ENCODE results near the gene PAPOLA.
"Not testable (repeated sequence)": the region's sequence is repeated elsewhere in the genome, so short reads cannot be mapped to it uniquely, and the experiment has no call there.

Gene PAPOLA

GRCh38 chr14:96501740-96502620, at the start of gene PAPOLA:
Gene PAPOLA (plus strand): TSS chr14:96502382. CDS start chr14:96502593, 211 bp downstream.
- H3K4me3 ChIP-seq (ENCODE audit: low read length) = peak within 1 kb of the TSS; percentile 83
- H3K9ac ChIP-seq (ENCODE audit: low read length) = peak within 1 kb of the TSS; percentile 94
- peaks cover 16% of the 10 kb centered on the region for H3K4me1 ChIP-seq (ENCODE audit: control insufficient read depth, insufficient read depth, low read length)
- no peaks in the 10 kb centered on the region for H3K36me3 ChIP-seq (ENCODE audit: control insufficient read depth, insufficient read depth, low read length)
- H3K9me3 ChIP-seq (ENCODE audit: control insufficient read depth, low read length) = no peaks in the 10 kb centered on the region
- no peaks in the 10 kb centered on the region for H3K27me3 ChIP-seq (ENCODE audit: control insufficient read depth, insufficient read depth, low read length)

DNA sequence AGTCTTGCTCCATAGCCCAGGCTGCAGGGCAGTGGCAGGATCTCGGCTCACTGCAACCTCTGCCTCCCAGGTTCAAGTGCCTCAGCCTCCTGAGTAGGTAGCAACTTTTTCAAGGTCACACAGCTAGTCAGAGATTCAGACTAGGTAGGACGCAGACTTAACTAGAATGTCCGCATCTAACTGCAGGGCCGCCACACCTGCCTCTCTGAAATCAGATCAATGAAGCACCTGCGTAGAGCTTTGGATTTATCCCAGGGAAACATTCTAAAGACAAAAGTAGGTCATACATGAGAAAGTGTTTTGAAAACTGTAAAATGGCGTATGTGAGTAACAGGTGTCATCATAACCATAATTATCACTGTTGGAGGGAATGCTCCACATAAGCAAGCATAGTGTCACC, 49.5 kb upstream of the PAPOLA start:
- H3K27me3 ChIP-seq (ENCODE audit: control insufficient read depth, insufficient read depth, low read length) = no peaks in the 10 kb centered on the region
- H3K9ac ChIP-seq (ENCODE audit: low read length) = no peak overlapping the region
- no peak overlapping the region for H3K4me3 ChIP-seq (ENCODE audit: low read length)
- no peaks in the 10 kb centered on the region for H3K4me1 ChIP-seq (ENCODE audit: control insufficient read depth, insufficient read depth, low read length)
- no peaks in the 10 kb centered on the region for H3K9me3 ChIP-seq (ENCODE audit: control insufficient read depth, low read length)
- H3K36me3 ChIP-seq (ENCODE audit: control insufficient read depth, insufficient read depth, low read length) = no peaks in the 10 kb centered on the region

DNA sequence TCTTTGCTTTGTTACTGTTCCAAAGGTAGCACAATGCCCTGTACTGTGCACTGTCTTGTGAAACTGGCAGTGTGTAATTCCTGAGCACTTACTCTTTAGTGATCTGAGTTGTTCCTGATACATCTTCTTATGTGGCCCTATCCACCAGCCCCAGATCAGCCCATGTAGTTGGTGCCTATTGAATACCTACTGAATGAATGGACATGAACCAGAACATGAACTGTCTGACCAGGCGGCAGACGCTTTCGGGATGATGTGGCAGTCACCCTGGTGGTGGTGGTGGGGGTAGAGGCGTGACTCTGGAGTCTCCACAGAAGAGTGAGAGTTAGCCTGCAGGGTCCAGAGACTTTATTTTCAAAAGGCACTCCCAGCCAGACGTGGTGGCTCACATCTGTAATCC, 46.6 kb upstream of the PAPOLA start:
- no peaks in the 10 kb centered on the region for H3K27me3 ChIP-seq (ENCODE audit: control insufficient read depth, insufficient read depth, low read length)
- no peaks in the 10 kb centered on the region for H3K4me1 ChIP-seq (ENCODE audit: control insufficient read depth, insufficient read depth, low read length)

GRCh38 chr14:96459851-96460250, 42.3 kb upstream of the PAPOLA start:
- H3K36me3 ChIP-seq (ENCODE audit: control insufficient read depth, insufficient read depth, low read length) = no peaks in the 10 kb centered on the region
- H3K4me3 ChIP-seq (ENCODE audit: low read length) = no peak overlapping the region
- H3K27me3 ChIP-seq (ENCODE audit: control insufficient read depth, insufficient read depth, low read length) = no peaks in the 10 kb centered on the region
- no peak overlapping the region for H3K9ac ChIP-seq (ENCODE audit: low read length)
- H3K9me3 ChIP-seq (ENCODE audit: control insufficient read depth, low read length) = no peaks in the 10 kb centered on the region
- peaks cover 29% of the 10 kb centered on the region for H3K4me1 ChIP-seq (ENCODE audit: control insufficient read depth, insufficient read depth, low read length)

More for the DNA sequence above, 46.6 kb upstream of the PAPOLA start:
- H3K36me3 ChIP-seq (ENCODE audit: control insufficient read depth, insufficient read depth, low read length) = no peaks in the 10 kb centered on the region
- no peaks in the 10 kb centered on the region for H3K9me3 ChIP-seq (ENCODE audit: control insufficient read depth, low read length)
- no peak overlapping the region for H3K4me3 ChIP-seq (ENCODE audit: low read length)
- H3K9ac ChIP-seq (ENCODE audit: low read length) = no peak overlapping the region

GRCh38 chr14:96461950-96462798, 40.0 kb upstream of the PAPOLA start:
- Histone ChIP-seq H3K4me3 (ENCODE audit: low read length) (no peak overlapping the region), H3K9ac (ENCODE audit: low read length) (no peak overlapping the region), H3K27me3 (ENCODE audit: control insufficient read depth, insufficient read depth, low read length) (no peaks in the 10 kb centered on the region), H3K9me3 (ENCODE audit: control insufficient read depth, low read length) (no peaks in the 10 kb centered on the region), H3K36me3 (ENCODE audit: control insufficient read depth, insufficient read depth, low read length) (no peaks in the 10 kb centered on the region), H3K4me1 (ENCODE audit: control insufficient read depth, insufficient read depth, low read length) (peaks cover 29% of the 10 kb centered on the region)

- H3K4me3 ChIP-seq (ENCODE audit: low read length) = no peak overlapping the region
- peaks cover 36% of the 10 kb centered on the region for H3K4me1 ChIP-seq (ENCODE audit: control insufficient read depth, insufficient read depth, low read length)
- H3K36me3 ChIP-seq (ENCODE audit: control insufficient read depth, insufficient read depth, low read length) = no peaks in the 10 kb centered on the region
- no peak overlapping the region for H3K9ac ChIP-seq (ENCODE audit: low read length)
- no peaks in the 10 kb centered on the region for H3K27me3 ChIP-seq (ENCODE audit: control insufficient read depth, insufficient read depth, low read length)
- H3K9me3 ChIP-seq (ENCODE audit: control insufficient read depth, low read length) = no peaks in the 10 kb centered on the region
These were observed 38.0 kb upstream of the PAPOLA start for GRCh38 chr14:96464136-96464535.

GRCh38 chr14:96466918-96467317, 35.3 kb upstream of the PAPOLA start:
- no peaks in the 10 kb centered on the region for H3K9me3 ChIP-seq (ENCODE audit: control insufficient read depth, low read length)
- H3K4me1 ChIP-seq (ENCODE audit: control insufficient read depth, insufficient read depth, low read length) = peaks cover 29% of the 10 kb centered on the region
- H3K4me3 ChIP-seq (ENCODE audit: low read length) = no peak overlapping the region
- no peaks in the 10 kb centered on the region for H3K27me3 ChIP-seq (ENCODE audit: control insufficient read depth, insufficient read depth, low read length)
- H3K9ac ChIP-seq (ENCODE audit: low read length) = no peak overlapping the region
- no peaks in the 10 kb centered on the region for H3K36me3 ChIP-seq (ENCODE audit: control insufficient read depth, insufficient read depth, low read length)

DNA sequence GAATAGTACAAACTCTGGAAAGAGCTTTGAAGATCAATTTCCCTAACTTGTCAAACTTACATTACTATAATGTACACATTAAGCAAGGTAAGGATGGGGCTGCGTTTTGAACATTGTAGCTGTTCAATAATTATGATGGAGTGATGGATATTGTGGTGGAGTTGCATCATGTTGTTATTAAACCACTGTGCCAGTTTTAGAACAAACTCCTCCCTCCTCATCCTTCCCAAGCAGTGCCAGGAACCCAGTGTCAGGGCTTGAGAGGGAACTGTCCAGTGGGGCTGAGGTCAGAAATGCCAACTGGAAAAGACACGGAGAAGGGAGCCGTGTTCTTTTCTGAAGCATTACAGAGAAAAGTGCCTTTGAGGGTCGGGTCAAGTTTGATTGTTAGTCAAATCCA, 31.9 kb upstream of the PAPOLA start:
- no peak overlapping the region for H3K4me3 ChIP-seq (ENCODE audit: low read length)
- H3K4me1 ChIP-seq (ENCODE audit: control insufficient read depth, insufficient read depth, low read length) = peaks cover 26% of the 10 kb centered on the region
- H3K36me3 ChIP-seq (ENCODE audit: control insufficient read depth, insufficient read depth, low read length) = no peaks in the 10 kb centered on the region
- H3K9me3 ChIP-seq (ENCODE audit: control insufficient read depth, low read length) = no peaks in the 10 kb centered on the region
- no peak overlapping the region for H3K9ac ChIP-seq (ENCODE audit: low read length)
- no peaks in the 10 kb centered on the region for H3K27me3 ChIP-seq (ENCODE audit: control insufficient read depth, insufficient read depth, low read length)

- not testable (repeated sequence) for H3K9me3 ChIP-seq (ENCODE audit: control insufficient read depth, low read length); H3K4me3 ChIP-seq (ENCODE audit: low read length)
These were observed 31.2 kb upstream of the PAPOLA start for GRCh38 chr14:96470967-96471366.

DNA sequence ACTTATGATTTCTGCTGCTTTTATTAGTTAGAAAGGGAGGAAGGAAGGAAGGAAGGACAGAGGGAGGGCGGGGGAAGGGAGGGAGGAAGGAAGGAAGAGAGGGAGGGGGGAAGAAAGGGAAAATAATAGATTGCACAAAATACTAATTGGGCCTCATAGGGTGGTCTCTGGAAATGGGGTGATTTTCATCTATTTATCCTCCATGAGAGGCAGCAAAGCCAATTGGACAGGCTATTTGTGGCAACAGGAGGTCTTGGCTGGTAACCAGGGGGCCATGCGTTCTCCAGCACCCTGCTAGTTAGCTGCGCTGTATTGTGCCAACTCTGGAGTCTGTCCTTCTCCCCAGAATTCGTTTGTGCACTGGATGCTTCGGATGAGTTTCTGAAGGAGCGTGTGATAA, 24.1 kb upstream of the PAPOLA start:
- no peaks in the 10 kb centered on the region for H3K36me3 ChIP-seq (ENCODE audit: control insufficient read depth, insufficient read depth, low read length)
- no peaks in the 10 kb centered on the region for H3K9me3 ChIP-seq (ENCODE audit: control insufficient read depth, low read length)
- peaks cover 16% of the 10 kb centered on the region for H3K4me1 ChIP-seq (ENCODE audit: control insufficient read depth, insufficient read depth, low read length)
- no peak overlapping the region for H3K9ac ChIP-seq (ENCODE audit: low read length)
- no peaks in the 10 kb centered on the region for H3K27me3 ChIP-seq (ENCODE audit: control insufficient read depth, insufficient read depth, low read length)
- no peak overlapping the region for H3K4me3 ChIP-seq (ENCODE audit: low read length)

More at GRCh38 chr14:96470967-96471366, 31.2 kb upstream of the PAPOLA start:
- H3K9ac ChIP-seq (ENCODE audit: low read length); H3K36me3 ChIP-seq (ENCODE audit: control insufficient read depth, insufficient read depth, low read length); H3K27me3 ChIP-seq (ENCODE audit: control insufficient read depth, insufficient read depth, low read length): not testable (repeated sequence)
- peaks cover 26% of the 10 kb centered on the region for H3K4me1 ChIP-seq (ENCODE audit: control insufficient read depth, insufficient read depth, low read length)

GRCh38 chr14:96479435-96480146, 22.6 kb upstream of the PAPOLA start:
- peaks cover 7% of the 10 kb centered on the region for H3K4me1 ChIP-seq (ENCODE audit: control insufficient read depth, insufficient read depth, low read length)
- no peaks in the 10 kb centered on the region for H3K36me3 ChIP-seq (ENCODE audit: control insufficient read depth, insufficient read depth, low read length)
- no peaks in the 10 kb centered on the region for H3K27me3 ChIP-seq (ENCODE audit: control insufficient read depth, insufficient read depth, low read length)
- no peak overlapping the region for H3K9ac ChIP-seq (ENCODE audit: low read length)
- no peak overlapping the region for H3K4me3 ChIP-seq (ENCODE audit: low read length)
- H3K9me3 ChIP-seq (ENCODE audit: control insufficient read depth, low read length) = no peaks in the 10 kb centered on the region
